Upper lobe of left lung (tissue), 6 donors: ENCODE data around the gene MYO9A. TPM values are rescaled to one million over a fixed set of nuclear protein-coding genes. Genes with fewer than 3 reads are reported as not detected.

Source experiments
- ATAC-seq, 2 donors: fragments of 200-7000 bp; cut with Tn5 transposase; one replicate each; pipeline ENCODE4 v1.9.1; 2022; ENCODE audit warnings: mild to moderate bottlenecking in 2 of 2, moderate library complexity in 2 of 2; ENCODE audit not compliant: low FRiP score in 2 of 2
- DNase-seq, 2 donors: peaks; one replicate each; pipeline ENCODE4 v3.0.0-alpha.2; 2019 to 2020
- H3K27ac ChIP-seq, 4 donors: fragments of 200-600 bp; sonication (generic); one replicate each; pipeline ENCODE4 v1.5.1; 2016 to 2019
- H3K27me3 ChIP-seq, 4 donors: fragments of 200-600 bp; sonication (generic); one replicate each; pipeline ENCODE4 v1.5.1; 2017 to 2019
- H3K36me3 ChIP-seq, 4 donors: fragments of 200-600 bp; sonication (generic); one replicate each; pipeline ENCODE4 v1.5.1; 2016 to 2019
- H3K4me1 ChIP-seq, 4 donors: fragments of 200-600 bp; sonication (generic); one replicate each; pipeline ENCODE4 v1.5.1; 2018 to 2019
- H3K4me3 ChIP-seq, 4 donors: fragments of 200-600 bp; sonication (generic); one replicate each; pipeline ENCODE4 v1.5.1; 2017 to 2019; ENCODE audit warnings: mild to moderate bottlenecking in 2 of 4, moderate library complexity in 1 of 4
- H3K9me3 ChIP-seq, 4 donors: fragments of 200-600 bp; sonication (generic); one replicate each; pipeline ENCODE4 v1.5.1; 2018 to 2019
- CTCF ChIP-seq, 6 experiments: fragments of 450-650 bp in 4 of 6; fragments of 200-600 bp in 2 of 6; sonication (generic) in 2 of 6; IDR thresholded peaks; one replicate each; pipeline ENCODE4 v1.5.1; 2016 to 2019; ENCODE audit warnings: antibody characterized with exemption in 6 of 6
- EP300 ChIP-seq, 4 donors: sonication (generic); formaldehyde crosslinking; IDR thresholded peaks; one replicate each; pipeline ENCODE4 v1.5.1; 2017; ENCODE audit warnings: antibody characterized with exemption in 4 of 4, control low read depth in 2 of 4
- POLR2A ChIP-seq, 4 donors: fragments of 450-650 bp; IDR thresholded peaks; one replicate each; pipeline ENCODE4 v1.5.1; 2016 to 2017; ENCODE audit warnings: antibody characterized with exemption in 4 of 4, mild to moderate bottlenecking in 2 of 4
- POLR2AphosphoS5 ChIP-seq, 2 donors: sonication (generic); formaldehyde crosslinking; IDR thresholded peaks; one replicate each; pipeline ENCODE4 v1.5.1; 2017; ENCODE audit warnings: antibody characterized with exemption in 2 of 2
- WGBS, 2 donors: methylation state at CpG; one replicate each; pipeline ENCODE4 v1.1.5; 2017 to 2018; 5-methylcytosine and 5-hydroxymethylcytosine counted together
- total RNA-seq, 6 donors: library from RNA; depleted of rRNA in 4 of 6; stranded (reverse); fragments of >200 nt in 4 of 6; gene quantifications; one replicate each; pipeline versions ENCODE4 v1.1.0 to v1.2.1, GENCODE V29; 2016 to 2021
- donor health status: DM: no; HTN: no; CAD: no; lungs with moderate emphysema.
- donor health status: DM: no; HTN: yes; CAD: no; lungs with severe emphysema.

The MYO9A gene
- total RNA-seq, 6 donors from 2014 or later: 53.2 to 143 (median 76.5) TPM

GRCh38 chr15:72013703-72014102 is 104.2 kb downstream of the MYO9A start:
- no peaks in the 10 kb centered on the region for H3K4me1 ChIP-seq
- H3K9me3 ChIP-seq: no peaks in the 10 kb centered on the region
- H3K4me3 ChIP-seq: no peak overlapping the region
- DNase-seq: peak in 1 of 2 donors; percentile 56
- 76 to 82% methylated on average over 2 of the region's 2 CpGs for WGBS, 2 donors
- H3K27me3 ChIP-seq: no peaks in the 10 kb centered on the region
- ATAC-seq: no peak
- no peak overlapping the region for H3K27ac ChIP-seq
- peaks cover 0 to 14% (median 2%) of the 10 kb centered on the region in 4 donors for H3K36me3 ChIP-seq
- TF ChIP-seq POLR2AphosphoS5 (IDR thresholded peaks at IDR 0.05): no peak
- TF ChIP-seq CTCF (IDR thresholded peaks at IDR 0.05): no peak
- no peak for TF ChIP-seq EP300 (IDR thresholded peaks at IDR 0.05)
- no peak for TF ChIP-seq POLR2A (IDR thresholded peaks at IDR 0.05)

- Histone ChIP-seq H3K36me3 (peaks cover 0 to 17% (median 2%) of the 10 kb centered on the region in 4 donors), H3K9me3 (no peaks in the 10 kb centered on the region), H3K4me1 (no peaks in the 10 kb centered on the region), H3K27me3 (no peaks in the 10 kb centered on the region), H3K4me3 (no peak overlapping the region), H3K27ac (peak overlapping the region in 1 of 4 donors; percentile 9)
- 96 to 98% methylated on average over 2 of the region's 2 CpGs for WGBS, 2 donors
- DNase-seq (no peak), ATAC-seq (no peak)
- TF ChIP-seq CTCF (IDR thresholded peaks at IDR 0.05) (no peak), POLR2A (IDR thresholded peaks at IDR 0.05) (no peak), POLR2AphosphoS5 (IDR thresholded peaks at IDR 0.05) (no peak), EP300 (IDR thresholded peaks at IDR 0.05) (no peak)
These were observed 106.5 kb downstream of the MYO9A start for GRCh38 chr15:72011302-72011942.

GRCh38 chr15:72009222-72009621 is 108.7 kb downstream of the MYO9A start:
- peak in 1 of 2 donors; percentile 45 for DNase-seq

GRCh38 chr15:72006382-72006781 is 111.6 kb downstream of the MYO9A start:
- Histone ChIP-seq H3K4me1 (no peaks in the 10 kb centered on the region), H3K27me3 (no peaks in the 10 kb centered on the region), H3K27ac (no peak overlapping the region), H3K9me3 (no peaks in the 10 kb centered on the region), H3K36me3 (peaks cover 0 to 20% (median 5%) of the 10 kb centered on the region in 4 donors), H3K4me3 (no peak overlapping the region)
- DNase-seq (no peak), ATAC-seq (no peak)
- TF ChIP-seq POLR2A (IDR thresholded peaks at IDR 0.05) (no peak), CTCF (IDR thresholded peaks at IDR 0.05) (no peak), EP300 (IDR thresholded peaks at IDR 0.05) (no peak), POLR2AphosphoS5 (IDR thresholded peaks at IDR 0.05) (no peak)
- WGBS, 2 donors: 92 to 96% methylated on average over 4 of the region's 4 CpGs

More at GRCh38 chr15:72009222-72009621, 108.7 kb downstream of the MYO9A start:
- TF ChIP-seq CTCF (IDR thresholded peaks at IDR 0.05) (no peak), POLR2A (IDR thresholded peaks at IDR 0.05) (no peak), EP300 (IDR thresholded peaks at IDR 0.05) (no peak), POLR2AphosphoS5 (IDR thresholded peaks at IDR 0.05) (no peak)
- Histone ChIP-seq H3K9me3 (no peaks in the 10 kb centered on the region), H3K27me3 (no peaks in the 10 kb centered on the region), H3K27ac (no peak overlapping the region), H3K36me3 (peaks cover 0 to 17% (median 5%) of the 10 kb centered on the region in 4 donors), H3K4me1 (no peaks in the 10 kb centered on the region), H3K4me3 (no peak overlapping the region)
- WGBS, 2 donors: 65 to 72% methylated on average over 2 of the region's 2 CpGs
- ATAC-seq: peak in 1 of 2 donors; percentile 46

GRCh38 chr15:72005483-72005882 is 112.5 kb downstream of the MYO9A start:
- Histone ChIP-seq H3K36me3 (peaks cover 0 to 26% (median 5%) of the 10 kb centered on the region in 4 donors), H3K4me3 (no peak overlapping the region), H3K4me1 (no peaks in the 10 kb centered on the region), H3K27me3 (no peaks in the 10 kb centered on the region), H3K9me3 (no peaks in the 10 kb centered on the region), H3K27ac (no peak overlapping the region)
- no peak for ATAC-seq
- DNase-seq: no peak
- TF ChIP-seq POLR2AphosphoS5 (IDR thresholded peaks at IDR 0.05): no peak
- 79 to 87% methylated on average over 3 of the region's 3 CpGs for WGBS, 2 donors
